GM19438 (cell line): ENCODE results near the gene MTMR11.

ENCODE experiments used
- ATAC-seq: cut with Tn5 transposase; IDR thresholded peaks from one replicate; pipeline ENCODE4 v1.9.1; 2021; ENCODE audit warnings: low read depth; ENCODE audit not compliant: unreplicated experiment

Gene MTMR11

GRCh38 chr1:149937759-149938158, 1.1 kb upstream of the MTMR11 start:
- no peak for ATAC-seq

GRCh38 chr1:149936992-149937705, 470 bp upstream of the MTMR11 start:
- no peak for ATAC-seq

GRCh38 chr1:149934356-149934755, 2.3 kb downstream of the MTMR11 start:
- ATAC-seq = no peak

- ATAC-seq = no peak
These were observed 3.5 kb downstream of the MTMR11 start for GRCh38 chr1:149933208-149933607.

GRCh38 chr1:149932474-149932873, 4.2 kb downstream of the MTMR11 start:
- ATAC-seq = no peak

GRCh38 chr1:149931212-149931790, 5.4 kb downstream of the MTMR11 start:
- ATAC-seq = no peak

- ATAC-seq = no peak
These were observed 6.8 kb downstream of the MTMR11 start for GRCh38 chr1:149929856-149930255.

- no peak for ATAC-seq
These were observed 8.3 kb downstream of the MTMR11 start for GRCh38 chr1:149928401-149928724.

- ATAC-seq = peak; percentile 91
These were observed 8.9 kb downstream of the MTMR11 start, which contains the start of gene SF3B4 for GRCh38 chr1:149927563-149928400. TSS of gene SF3B4 (minus strand) at chr1:149927803. CDS start at chr1:149927759, 44 bp downstream.

- ATAC-seq = no peak
These were observed 9.6 kb downstream of the MTMR11 start for GRCh38 chr1:149927056-149927562.

GRCh38 chr1:149926296-149926695, 10.4 kb downstream of the MTMR11 start:
- ATAC-seq = no peak

- no peak for ATAC-seq
These were observed 10.9 kb downstream of the MTMR11 start for GRCh38 chr1:149925751-149926150.

- no peak for ATAC-seq
These were observed 11.3 kb downstream of the MTMR11 start for GRCh38 chr1:149925345-149925744.

- ATAC-seq = no peak
These were observed 13.1 kb downstream of the MTMR11 start for GRCh38 chr1:149923626-149924025.

- peak; percentile 59 for ATAC-seq
These were observed 19.0 kb downstream of the MTMR11 start, which contains the start of gene SV2A for GRCh38 chr1:149917571-149918144. TSS of gene SV2A (minus strand) at chr1:149917844. CDS start at chr1:149913840, 4,004 bp downstream.

GRCh38 chr1:149916898-149917252, 19.8 kb downstream of the MTMR11 start:
- no peak for ATAC-seq

GRCh38 chr1:149916193-149916897, 20.3 kb downstream of the MTMR11 start:
- ATAC-seq = no peak

GRCh38 chr1:149915429-149916192, 21.1 kb downstream of the MTMR11 start:
- ATAC-seq = no peak

GRCh38 chr1:149914545-149914944, 22.1 kb downstream of the MTMR11 start:
- ATAC-seq = no peak
